CD1c-positive myeloid dendritic cell (primary cell): ENCODE results near the gene CLEC17A.
A peak's percentile ranks its signal among the peaks of the same experiment; 100 is the strongest.
"Not testable (repeated sequence)": the region's sequence is repeated elsewhere in the genome, so short reads cannot be mapped to it uniquely, and the experiment has no call there.

ENCODE experiments used
- DNase-seq: peaks from one replicate; pipeline ENCODE4 v3.0.0-alpha.2; 2016; ENCODE audit errors: extremely low spot score

CLEC17A gene, protein sequence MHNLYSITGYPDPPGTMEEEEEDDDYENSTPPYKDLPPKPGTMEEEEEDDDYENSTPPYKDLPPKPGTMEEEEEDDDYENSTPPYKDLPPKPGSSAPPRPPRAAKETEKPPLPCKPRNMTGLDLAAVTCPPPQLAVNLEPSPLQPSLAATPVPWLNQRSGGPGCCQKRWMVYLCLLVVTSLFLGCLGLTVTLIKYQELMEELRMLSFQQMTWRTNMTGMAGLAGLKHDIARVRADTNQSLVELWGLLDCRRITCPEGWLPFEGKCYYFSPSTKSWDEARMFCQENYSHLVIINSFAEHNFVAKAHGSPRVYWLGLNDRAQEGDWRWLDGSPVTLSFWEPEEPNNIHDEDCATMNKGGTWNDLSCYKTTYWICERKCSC

DNA sequence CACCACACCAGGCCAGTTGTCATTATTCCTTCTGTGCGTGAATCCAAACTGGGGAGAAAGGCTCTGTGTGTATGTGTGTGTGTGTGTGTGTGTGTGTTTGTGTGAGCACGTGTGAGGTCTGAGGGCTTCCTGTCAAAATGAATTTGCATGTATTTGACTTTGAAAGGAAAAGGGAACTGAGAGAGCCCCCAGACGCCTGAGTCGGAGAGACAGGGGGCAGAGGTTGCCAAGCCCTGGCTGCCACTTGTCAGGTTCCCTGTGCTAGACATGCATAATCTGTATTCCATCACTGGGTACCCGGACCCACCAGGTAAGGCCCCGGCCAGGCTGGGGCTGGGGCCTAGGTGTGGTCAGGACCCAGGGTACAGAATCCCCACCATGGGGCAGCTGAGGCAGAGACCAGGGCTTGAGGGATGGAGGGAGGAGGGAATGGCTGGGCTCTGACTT is at the start of gene CLEC17A:
Gene CLEC17A (plus strand): TSS at position 191 of the 447 bp plus-strand sequence. CDS start 77 bp downstream, at position 268.
- DNase-seq = peak; percentile 75

DNA sequence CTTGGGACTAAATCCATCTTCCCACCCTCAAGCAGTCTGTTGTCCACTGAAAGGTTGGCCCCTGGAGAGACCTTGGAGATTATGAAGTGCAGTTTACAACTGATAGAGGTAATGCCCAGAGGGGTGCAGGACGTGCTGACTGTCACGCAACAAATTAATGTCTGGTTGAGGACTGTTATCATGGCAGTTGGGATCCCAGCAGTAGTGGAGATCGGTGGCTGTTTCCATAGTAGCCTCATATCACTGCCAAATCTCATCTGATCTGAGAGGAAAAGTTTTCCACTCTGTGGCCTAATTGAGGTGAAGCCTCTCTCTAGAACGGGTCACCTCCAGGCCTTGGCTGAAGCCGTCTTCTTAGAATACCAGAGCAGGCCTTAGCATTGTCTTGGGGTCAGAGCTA is 49.4 kb upstream of the CLEC17A start:
- DNase-seq = no peak

DNA sequence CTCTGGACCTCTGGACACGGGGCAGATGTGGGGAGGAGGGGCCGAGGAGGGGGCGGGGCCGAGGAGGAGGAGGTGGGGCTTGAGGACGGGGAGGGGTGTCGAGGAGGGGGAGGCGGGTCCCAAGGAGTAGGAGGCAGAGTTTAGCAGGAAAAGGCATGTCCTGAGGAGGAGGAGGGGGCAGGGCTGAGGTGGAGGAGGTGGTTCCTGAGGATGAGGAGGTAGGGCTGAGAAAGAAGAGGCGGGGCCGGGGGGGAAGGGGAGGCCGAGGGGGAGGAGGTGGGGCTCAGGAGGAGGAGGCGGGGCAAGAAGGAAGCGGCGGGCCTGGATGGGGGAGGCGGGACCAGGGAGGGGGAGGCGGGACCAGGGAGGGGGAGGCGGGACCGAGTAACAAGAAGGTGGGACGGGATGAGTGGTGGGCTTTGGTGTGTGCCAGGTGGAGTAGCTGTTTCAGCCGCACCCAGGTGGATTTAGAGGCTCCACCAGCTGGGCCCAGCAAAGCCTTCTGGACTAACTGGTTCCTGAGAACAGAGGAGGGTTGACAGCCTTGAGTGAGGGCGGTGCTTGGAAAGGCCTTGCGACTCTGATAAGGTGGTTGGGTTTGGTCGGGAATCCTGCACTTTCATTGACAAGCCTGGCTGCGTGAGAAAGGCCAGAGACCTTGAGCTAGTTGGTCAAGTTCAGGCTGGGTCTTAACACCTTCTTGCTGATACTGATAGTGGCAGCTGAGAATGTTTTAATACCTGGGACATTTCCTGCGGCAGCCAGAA is 45.8 kb upstream of the CLEC17A start:
- DNase-seq = no peak

DNA sequence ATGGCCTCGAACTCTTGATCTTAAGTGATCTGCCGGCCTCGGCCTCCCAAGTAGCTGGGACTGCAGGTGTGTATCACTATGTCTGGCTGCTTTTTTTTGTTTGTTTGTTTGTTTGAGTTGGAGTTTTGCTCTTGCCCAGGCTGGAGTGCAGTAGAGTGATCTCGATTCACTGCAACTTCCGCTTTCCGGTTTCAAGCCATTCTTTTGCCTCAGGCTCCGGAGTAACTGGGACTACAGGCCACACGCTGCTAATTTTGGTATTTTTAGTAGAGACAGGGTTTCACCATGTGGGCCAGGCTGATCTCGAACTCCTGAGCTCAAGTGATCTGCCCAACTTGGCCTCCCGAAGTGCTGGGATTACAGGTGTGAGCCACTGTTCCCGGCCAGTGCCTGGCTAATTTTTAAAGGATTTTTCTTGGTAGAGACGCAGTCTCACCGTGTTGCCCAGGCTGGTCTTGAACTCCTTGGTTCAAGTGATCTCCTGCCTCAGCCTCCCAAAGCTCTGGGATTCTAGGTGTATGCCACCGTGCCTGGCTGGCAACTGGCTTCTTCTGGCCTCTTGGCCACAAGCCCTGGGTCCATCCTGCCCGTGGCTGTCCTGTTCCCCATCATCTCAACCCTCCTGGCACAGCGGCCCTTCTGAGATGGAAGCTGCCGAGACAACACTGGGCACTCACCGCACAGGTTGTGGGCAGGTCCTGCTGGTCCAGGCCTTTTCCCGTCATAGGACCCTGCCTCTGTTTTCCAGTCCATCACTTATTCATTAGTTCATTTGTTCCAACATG is 42.0 kb upstream of the CLEC17A start:
- DNase-seq = no peak

DNA sequence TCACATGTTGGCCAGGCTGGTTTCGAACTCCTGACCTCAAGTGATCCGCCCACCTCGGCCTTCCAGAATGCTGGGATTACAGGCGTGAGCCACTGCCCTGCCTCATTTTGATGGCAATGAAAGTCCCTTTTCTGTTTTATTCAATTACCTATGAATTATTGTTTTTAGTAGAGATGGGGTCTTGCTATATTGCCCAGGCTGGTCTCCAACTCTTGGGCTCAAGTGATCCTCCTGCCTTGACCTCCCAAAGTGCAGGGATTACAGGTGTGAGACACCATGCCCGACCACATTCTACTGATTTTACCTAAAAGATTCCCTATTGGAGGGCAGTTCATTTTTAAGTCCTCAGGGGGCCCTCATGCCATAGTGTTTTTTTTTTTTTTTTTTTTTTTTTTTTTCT is 40.9 kb upstream of the CLEC17A start:
- not testable (repeated sequence) for DNase-seq

DNA sequence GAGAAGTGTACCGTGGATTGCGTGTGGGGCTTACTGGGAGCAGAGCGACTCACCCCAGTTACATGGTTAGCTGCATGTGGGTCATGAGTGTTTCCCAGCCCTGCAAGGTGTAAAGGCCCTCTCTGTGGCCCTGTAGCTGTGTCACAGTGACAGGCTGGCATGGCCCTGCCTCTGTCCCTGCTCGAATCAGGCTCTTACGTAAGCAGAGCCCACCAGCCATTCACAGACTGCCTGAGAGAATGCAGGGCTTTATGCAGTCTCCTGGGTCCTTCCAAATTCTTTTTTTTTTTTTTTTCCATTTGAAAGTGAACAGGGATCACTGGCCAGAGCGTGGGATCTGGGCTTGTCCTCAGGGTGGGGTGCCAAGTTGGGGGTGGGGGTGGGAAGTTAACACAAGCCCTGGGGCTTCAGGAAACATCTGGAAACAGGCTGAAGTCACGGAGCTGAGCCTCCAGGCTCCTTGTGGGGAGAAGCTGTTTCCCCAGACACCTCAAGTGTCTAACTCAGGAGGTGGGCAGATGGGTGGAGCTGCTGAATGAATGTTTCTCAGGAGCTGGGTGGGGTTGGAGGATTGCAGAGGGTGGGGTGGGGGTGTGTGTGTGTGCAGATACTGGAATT is 40.1 kb upstream of the CLEC17A start:
- DNase-seq = peak; percentile 50

DNA sequence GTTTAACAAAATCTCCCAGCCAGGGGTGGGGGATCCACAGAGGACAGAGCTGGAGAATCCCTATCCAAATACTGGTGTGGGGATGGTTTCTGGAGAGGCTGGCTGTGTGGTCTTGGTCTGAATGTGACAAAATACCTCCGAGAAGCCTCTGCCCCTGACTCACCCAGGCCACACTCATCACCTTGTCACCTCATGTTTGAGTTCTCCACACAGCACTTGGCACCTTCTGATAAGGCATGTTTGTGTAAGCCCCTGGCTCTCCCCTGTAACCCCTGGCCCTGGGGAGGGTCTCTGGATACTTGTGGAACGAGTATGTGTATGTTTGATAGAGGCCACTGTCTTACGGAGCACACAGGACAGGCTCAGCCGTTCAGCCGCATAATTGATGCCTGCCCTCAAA is 38.8 kb upstream of the CLEC17A start:
- no peak for DNase-seq

DNA sequence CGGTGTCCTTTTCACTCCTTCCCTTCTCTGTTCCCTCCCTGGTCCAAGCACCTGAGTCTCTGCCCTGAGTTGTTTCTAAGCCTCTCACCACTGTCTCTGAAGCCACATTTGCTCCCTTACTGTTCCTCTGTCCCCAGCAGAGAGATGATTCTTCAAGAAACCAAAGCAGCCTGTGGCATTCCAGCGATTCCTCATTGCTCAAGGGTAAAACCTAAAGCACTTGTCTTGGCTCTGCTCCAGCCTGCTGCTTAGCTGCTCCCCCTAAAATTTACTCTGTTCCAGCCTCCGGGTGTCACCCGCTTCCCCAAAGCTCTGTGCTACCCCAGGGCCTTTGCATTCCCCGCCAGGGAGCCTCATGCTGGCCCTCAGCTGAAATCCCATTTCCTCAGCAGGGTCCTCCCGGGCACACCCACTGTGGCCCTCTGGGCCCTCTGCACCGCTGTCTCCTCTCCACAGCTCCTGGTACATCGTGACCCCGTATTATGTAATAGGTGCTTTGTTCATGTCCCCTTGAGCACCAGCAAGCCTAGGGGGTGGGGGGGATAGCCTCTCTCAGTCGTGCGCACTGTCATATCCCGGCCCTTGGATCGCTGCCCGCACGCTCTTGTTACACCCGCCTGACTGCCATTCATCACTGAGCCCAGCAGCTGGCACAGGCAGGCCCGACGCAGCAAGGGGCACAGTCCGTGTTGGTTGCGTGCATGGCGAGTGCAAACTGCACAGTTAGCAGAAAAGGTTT is 37.7 kb upstream of the CLEC17A start:
- no peak for DNase-seq

DNA sequence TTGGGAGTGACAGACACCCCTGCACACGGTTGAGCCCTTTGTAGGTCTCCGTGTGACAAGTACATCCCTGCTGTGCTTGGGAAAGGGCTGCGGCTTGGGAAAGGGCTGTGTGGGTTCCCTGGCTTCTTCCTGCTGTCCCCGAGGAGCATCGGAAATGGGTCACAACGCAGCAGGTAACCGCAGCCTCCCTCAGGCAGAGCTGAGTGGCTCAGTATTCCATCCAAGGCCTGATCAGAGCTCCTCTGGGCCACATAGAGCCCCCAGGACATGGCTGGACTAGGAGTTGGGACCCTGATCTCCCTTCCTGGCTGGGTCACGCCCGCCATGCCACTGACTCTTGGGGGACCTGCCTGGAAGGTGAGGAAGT is 37.2 kb upstream of the CLEC17A start:
- DNase-seq = no peak

DNA sequence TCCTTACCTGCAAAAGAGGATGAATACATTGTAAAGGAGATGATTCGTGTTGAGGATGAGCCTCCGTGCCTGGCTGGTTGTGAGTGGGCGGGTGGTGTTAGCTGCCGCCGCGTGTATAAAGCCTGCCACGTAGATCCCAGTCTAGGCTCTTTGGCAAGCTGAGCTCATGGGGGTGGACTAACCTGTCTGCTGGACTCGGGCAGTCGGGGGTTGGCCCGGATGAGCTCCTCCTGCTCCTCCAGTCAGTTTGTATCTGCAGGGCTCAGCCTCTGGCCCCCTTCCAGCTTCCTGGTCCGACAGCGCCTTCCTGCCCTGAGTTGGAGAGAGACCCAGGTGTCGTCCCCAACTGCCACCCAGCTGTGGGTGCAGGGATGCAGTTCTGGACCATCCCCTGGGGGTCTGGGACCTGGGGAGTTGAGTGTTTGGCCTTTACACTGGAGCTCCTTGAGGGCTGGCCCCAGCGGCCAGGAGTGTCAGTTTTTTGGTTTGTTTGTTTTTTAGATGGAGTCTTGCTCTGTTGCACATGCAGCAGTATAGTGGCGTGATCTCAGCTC is 32.6 kb upstream of the CLEC17A start:
- no peak for DNase-seq

DNA sequence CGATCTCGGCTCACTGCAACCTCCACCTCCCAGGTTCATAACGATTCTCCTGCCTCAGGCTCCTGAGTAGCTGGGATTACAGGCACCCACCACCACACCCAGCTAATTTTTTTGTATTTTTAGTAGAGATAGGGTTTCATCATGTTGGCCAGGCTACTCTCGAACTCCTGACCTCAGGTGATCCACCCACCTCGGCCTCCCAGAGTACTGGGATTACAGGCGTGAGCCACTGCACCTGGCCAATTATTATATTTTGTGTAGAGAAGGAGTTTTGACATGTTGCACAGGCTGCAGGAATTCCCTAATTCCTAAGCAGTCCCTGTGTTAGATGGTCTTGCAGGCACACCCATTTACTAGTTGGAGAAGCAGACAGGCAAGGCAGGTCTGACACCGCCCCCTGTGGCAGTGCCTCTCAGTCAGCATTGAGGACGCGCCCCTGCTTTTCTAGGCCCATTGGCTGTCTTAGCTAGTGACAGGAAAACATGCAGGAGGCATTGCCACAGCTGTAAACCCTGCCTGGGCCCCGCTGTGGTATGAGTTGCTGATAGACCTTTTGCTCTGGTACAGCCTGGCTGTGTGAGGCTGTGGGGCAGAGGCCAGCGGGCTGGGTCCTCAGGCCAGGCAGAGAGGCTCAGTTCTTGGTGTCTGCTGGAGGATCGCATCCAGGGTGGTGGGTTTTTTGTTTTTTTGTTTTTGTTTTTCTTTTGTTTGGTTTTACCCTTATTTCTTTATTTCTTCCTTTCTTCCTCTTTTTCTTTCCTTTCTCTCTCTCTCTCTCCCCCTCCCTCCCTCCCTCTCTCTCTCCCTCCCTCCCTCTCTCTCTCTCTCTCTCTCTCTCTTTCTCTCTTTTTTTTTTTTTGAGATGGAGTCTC is 31.5 kb upstream of the CLEC17A start:
- DNase-seq = peak; percentile 61

DNA sequence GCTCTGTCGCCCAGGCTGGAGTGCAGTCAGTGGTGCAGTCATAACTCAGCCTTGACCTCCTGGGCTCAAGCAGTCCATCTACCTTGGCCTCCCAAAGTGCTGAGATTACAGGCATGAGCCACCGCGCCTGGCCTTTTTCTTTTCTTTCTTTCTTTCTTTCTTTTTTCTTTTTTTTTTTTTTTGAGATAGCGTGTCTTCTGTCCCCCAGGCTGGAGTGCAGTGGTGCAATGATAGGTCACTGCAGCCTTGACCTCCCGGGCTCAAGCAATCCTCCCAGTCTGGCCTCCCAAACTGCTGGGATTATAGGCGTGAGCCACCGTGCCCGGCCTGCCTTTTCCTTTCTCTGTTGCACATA is 30.9 kb upstream of the CLEC17A start:
- not testable (repeated sequence) for DNase-seq

DNA sequence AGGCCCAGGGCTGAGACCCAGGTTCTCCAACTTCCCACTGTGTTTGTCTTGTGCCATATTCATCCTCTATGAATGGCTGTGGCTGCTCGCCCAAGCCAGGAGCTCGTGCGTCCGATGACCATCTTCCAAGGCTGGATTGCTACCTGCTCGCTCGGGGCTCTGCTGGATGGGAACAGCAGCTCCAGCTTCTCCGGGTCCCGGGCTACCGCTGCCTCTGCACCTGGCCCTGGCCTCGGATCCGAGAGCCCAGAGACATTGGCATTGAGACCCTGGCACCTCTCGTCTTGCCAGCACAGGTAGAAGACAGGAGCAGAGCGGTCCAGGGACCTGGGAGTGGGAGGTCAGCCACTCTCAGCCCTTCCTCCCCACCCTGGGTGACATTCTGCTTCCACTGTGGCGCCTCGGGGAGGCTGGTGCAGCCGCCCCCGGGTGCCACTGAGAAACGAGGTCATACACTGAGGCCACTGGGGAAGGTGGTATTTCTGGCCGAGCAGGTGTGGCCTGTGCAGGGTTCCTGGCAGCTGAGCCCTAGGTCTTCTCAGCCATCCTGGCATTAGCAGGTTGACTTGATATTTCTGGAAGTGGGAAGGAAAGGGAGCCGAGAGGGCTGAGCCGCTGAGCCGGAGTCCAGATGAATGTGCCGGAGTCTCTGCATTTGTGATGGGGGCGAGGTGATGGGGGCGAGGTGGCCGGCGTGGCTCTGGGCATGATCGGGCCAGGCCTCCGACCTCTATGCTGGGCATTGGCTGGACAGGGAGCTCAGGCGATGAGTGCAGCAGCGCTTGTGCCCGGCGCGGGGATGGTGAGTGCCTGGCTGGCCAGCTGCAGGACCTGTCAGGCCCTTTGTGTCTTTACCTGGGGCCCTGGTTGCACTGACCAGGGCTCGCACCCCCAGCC is 29.6 kb upstream of the CLEC17A start:
- no peak for DNase-seq

DNA sequence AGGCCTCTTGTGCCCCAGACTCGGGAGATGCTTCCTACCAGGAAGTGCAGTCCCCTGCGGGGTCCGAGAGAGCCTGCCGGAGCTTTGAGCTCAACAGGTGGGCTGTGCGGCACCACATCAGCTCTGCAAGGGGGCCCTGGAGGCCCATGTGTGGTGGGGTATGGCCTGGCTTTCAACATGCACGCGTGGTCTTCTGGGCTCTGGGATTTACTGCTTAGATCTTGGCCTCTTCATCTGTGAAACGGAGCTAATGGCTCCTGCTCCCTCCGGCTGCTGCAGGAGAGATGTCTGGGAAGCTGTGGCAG is 29.0 kb upstream of the CLEC17A start:
- no peak for DNase-seq

DNA sequence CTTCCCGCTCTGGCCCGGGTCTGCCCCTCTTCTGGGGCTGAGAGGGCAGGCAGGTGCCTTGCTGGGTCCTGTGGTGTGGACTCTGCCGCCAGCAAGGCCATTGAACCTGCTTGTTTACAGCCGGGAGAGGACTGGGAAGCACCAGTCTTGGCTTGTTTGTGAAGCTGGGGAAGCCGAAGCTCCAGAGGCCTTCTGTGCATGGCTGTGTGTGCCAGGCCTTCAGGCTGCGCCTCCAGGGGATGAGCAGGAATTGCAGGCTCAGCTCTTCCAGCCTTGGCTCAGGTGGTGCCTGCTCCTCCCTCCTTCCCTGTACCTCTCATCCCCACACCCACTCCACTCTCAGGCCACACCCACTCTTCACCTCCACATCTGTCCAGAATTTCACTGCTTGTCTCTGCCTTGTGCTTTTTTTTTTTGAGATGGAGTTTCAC is 28.5 kb upstream of the CLEC17A start:
- no peak for DNase-seq

DNA sequence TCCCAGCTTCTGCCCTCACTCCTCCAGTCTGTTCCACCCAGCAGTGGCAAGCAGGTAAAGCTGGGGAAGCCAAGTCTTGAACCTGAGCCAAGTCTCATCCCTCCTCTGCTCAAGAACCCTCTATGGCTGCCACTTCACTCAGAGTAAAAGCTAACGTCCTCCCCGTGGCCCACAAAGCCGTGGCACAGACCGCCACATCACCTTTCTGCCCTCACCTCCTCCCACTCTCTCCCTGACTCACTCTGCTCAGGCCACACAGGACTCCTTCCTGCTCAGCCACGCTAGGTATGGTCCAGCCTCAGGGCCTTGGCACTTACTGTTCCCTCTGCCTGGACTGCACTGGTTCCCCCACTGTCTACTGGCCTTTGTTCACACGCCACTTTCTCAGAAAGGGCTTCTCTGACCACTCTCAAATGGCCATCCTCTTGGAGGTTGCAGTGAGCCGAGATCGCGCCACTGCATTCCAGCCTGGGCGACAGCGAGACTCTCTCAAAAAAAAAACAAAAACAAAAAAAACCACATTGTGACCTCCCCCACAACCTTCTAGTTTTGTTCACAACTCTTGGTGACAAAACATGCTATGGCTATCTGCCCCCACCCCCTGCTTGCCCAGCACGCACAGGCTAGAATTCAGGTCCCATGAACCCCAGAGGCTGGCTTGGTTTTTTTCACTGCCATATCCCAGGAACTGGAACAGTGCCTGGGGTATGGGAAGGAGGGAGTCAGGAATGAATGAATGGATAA is 26.8 kb upstream of the CLEC17A start:
- DNase-seq = no peak

DNA sequence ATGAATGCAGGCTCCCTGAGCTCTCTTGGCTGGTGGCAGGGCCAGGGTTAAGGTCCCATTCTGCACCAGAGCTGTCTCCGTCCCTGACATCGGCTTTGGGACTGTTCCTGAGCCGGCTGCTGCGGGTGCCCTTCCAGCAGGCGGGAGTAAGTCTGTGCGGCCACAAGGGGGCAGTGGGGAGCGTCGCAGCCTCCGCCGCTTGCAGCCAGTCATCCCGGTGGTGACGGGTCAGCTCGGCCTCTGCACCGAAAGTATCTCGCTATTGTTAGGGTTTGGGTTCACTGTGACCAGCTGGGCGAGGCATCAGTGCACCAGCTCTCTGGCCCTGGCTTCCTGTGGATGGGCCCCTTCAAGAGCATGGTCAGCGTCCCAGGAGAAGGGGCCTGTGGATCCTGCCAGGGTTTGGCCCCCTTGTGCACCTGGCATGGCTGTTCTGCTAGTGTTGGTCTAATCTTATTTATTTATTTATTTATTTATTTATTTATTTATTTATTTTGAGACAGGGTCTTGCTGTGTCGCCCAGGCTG is 26.2 kb upstream of the CLEC17A start:
- peak; percentile 83 for DNase-seq
